ENCODE data around the gene SLC22A1.

- TF ChIP-seq BACH1 (IDR thresholded peaks at IDR 0.05; ENCODE audit: borderline replicate concordance) (no peak), ZBTB33 (IDR thresholded peaks at IDR 0.05) (no peak), CREB1 (IDR thresholded peaks at IDR 0.05; ENCODE audit: low read depth) (no peak), CTCF (IDR thresholded peaks at IDR 0.05 in 2 of 3, conservative IDR thresholded peaks at IDR 0.05 in 1 of 3; ENCODE audit: control insufficient read depth in 2 of 3, extremely low read depth in 1 of 3, insufficient read depth in 1 of 3, low read depth in 3 of 3, low read length in 3 of 3) (no peak), REST (IDR thresholded peaks at IDR 0.05; ENCODE audit: low read depth, low read length) (no peak), FOXK2 (IDR thresholded peaks at IDR 0.05) (no peak), RFX5 (IDR thresholded peaks at IDR 0.05; ENCODE audit: low read depth, low read length) (no peak), TCF12 (IDR thresholded peaks at IDR 0.05; ENCODE audit: low read depth, low read length) (no peak), EGR1 (IDR thresholded peaks at IDR 0.05; ENCODE audit: borderline replicate concordance in 1 of 2, low read depth in 2 of 2, low read length in 2 of 2) (no peak), POLR2A (IDR thresholded peaks at IDR 0.05; ENCODE audit: low read depth, low read length) (no peak), FOXM1 (IDR thresholded peaks at IDR 0.05; ENCODE audit: low read depth, low read length) (no peak), CHD4 (IDR thresholded peaks at IDR 0.05) (no peak)
Measured at GRCh38 chr6:160077526-160077925, 44.1 kb upstream of the SLC22A1 start.

Measured in GM12878 (cell line).